ENCODE measurements around the gene CCDC167.

- no peak for TF ChIP-seq RCOR1 (conservative IDR thresholded peaks at IDR 0.05; ENCODE audit: low read depth, low read length)
- no peak for TF ChIP-seq NFXL1 (IDR thresholded peaks at IDR 0.05; ENCODE audit: borderline replicate concordance)
- TF ChIP-seq BACH1 (IDR thresholded peaks at IDR 0.05; ENCODE audit: borderline replicate concordance): no peak
- TF ChIP-seq GABPA (IDR thresholded peaks at IDR 0.05; ENCODE audit: low read depth): no peak
- no peak for TF ChIP-seq TCF12 (IDR thresholded peaks at IDR 0.05; ENCODE audit: low read depth, low read length)
- TF ChIP-seq NFIC (IDR thresholded peaks at IDR 0.05; ENCODE audit: low read depth, low read length): no peak
- no peak for TF ChIP-seq CHD4 (IDR thresholded peaks at IDR 0.05)
- TF ChIP-seq SP1 (IDR thresholded peaks at IDR 0.05; ENCODE audit: low read depth, low read length): no peak
- TF ChIP-seq ZNF592 (IDR thresholded peaks at IDR 0.05): no peak
These were observed 21.2 kb upstream of the CCDC167 start for GRCh38 chr6:37520926-37521325.
